GM12891 (cell line): Measurements from ENCODE around the gene PSIP1.

Source experiments
- DNase-seq: peaks from one replicate; pipeline ENCODE4 v3.0.0; 2011; ENCODE audit warnings: low spot score; ENCODE audit not compliant: insufficient read length
- FAIRE-seq: peaks from 2 replicates; lab custom pipeline; 2011; peaks lifted over from hg19 to GRCh38; lab: Jason Lieb, UNC
- PAX5 ChIP-seq: IDR thresholded peaks from 2 replicates; pipeline ENCODE4 v1.6.1; 2011; ENCODE audit warnings: low read length, moderate library complexity, mild to moderate bottlenecking; ENCODE audit not compliant: insufficient read depth, severe bottlenecking
- POLR2A ChIP-seq: IDR thresholded peaks from 2 replicates; pipeline ENCODE4 v1.6.1; 2011; ENCODE audit warnings: low read depth, low read length, control low read depth
- POLR2AphosphoS5 ChIP-seq: IDR thresholded peaks from 2 replicates; pipeline ENCODE4 v1.6.1; 2011; ENCODE audit warnings: low read depth, low read length, control low read depth
- POU2F2 ChIP-seq: IDR thresholded peaks from 2 replicates; pipeline ENCODE4 v1.6.1; 2011; ENCODE audit warnings: low read depth, mild to moderate bottlenecking, control low read depth, low read length, moderate library complexity
- SPI1 ChIP-seq: IDR thresholded peaks from 2 replicates; pipeline ENCODE4 v1.6.1; 2011; ENCODE audit warnings: low read depth, low read length, control low read depth
- TAF1 ChIP-seq: IDR thresholded peaks from 2 replicates; pipeline ENCODE4 v1.6.1; 2011; ENCODE audit warnings: low read depth, low read length, control low read depth

PSIP1 gene

DNA sequence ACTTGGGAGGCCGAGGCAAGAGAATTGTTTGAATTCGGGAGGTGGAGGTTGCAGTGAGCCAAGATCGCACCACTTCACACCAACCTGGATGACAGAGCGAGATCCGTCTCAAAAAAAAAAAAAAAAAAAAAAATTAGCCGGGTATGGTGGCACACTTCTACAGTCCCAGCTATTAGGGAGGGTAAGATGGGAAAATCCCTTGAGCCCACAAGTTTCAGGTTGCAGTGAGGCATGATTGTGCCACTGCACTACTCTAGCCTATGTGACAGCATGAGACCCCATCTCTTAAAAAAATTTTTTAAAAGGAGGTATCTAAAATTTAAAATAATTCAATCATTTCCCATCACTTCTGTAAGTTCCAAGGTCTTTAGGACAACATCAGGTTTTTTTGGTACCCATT lies 26.0 kb downstream of the PSIP1 start:
- TF ChIP-seq PAX5 (no peak), POLR2A (no peak), POU2F2 (no peak), TAF1 (no peak), SPI1 (no peak), POLR2AphosphoS5 (no peak)
- DNase-seq (no peak), FAIRE-seq (no peak)

DNA sequence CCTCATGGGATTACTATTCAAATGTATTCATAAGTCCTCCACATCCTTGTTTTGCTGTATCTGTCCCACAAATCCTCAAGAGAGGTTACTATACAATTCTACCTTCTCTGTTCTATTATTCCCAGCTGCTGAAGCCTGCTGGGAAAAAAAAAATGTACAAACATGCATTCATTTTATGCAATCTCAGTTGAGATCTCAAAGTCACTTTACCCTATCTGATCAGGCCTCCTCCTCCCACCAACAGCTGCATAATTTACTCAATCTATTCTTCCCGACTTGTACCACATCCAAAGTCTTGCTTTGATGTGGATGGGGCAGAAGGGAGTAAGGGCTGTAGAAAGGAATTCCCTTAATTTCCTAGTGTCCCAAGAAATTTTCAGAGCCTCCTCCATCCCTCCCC lies 28.6 kb downstream of the PSIP1 start:
- no peak for TF ChIP-seq POLR2AphosphoS5
- TF ChIP-seq PAX5 = no peak
- no peak for TF ChIP-seq POU2F2
- no peak for TF ChIP-seq SPI1
- no peak for TF ChIP-seq TAF1
- no peak for TF ChIP-seq POLR2A
- FAIRE-seq = peak; percentile 16
- no peak for DNase-seq

DNA sequence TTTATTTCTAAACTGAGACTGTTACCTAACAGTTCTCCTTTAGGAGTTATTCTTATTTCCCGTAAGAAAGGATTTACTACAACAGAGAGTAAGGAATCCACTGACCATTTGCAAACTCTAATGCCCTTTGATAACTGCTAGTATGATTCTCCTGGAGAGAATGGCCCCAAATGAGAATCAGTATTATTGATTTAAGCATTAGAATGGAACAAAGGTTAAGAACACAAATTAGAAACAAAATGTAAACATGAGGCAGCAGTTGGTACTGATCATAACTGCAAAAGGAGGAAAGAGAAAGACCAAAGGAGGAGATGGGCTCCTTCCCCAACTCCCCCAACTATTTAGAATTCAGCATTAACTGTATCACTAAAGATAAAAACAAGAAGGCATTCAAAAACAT lies 30.7 kb downstream of the PSIP1 start:
- FAIRE-seq (no peak), DNase-seq (no peak)
- TF ChIP-seq SPI1 (no peak), POLR2A (no peak), POLR2AphosphoS5 (no peak), POU2F2 (no peak), TAF1 (no peak), PAX5 (no peak)

DNA sequence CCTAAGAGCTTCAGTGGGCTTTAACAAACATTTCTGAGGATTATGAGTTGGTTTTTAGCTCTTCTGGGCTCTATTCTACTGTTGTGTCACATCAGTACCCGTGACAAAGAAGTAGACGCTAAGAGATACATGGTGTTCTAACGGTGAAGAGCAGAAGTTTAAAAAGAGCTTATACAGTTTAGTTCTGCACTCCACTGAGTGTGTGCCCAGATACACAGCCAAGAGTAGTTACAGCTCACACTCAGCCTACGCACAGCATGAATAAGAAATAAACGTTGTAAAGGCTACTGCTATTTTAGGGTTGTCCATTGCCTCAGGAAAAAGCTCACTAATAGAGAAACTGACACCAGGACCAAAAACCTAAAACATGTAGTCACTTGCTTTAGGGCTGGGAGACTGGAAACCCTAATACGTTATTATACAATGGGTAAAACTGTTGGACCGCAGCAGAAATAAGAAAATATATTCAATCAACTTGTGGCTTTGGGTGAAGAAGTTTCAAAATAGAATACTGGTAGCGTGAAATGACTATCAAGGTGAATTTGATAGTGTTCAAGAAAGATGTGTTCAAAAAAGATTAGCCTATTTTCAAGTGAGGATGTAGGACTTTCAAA lies 34.7 kb downstream of the PSIP1 start:
- no peak for TF ChIP-seq PAX5
- no peak for TF ChIP-seq POLR2A
- TF ChIP-seq SPI1 = no peak
- TF ChIP-seq TAF1 = no peak
- TF ChIP-seq POLR2AphosphoS5 = no peak
- no peak; the same call in 1 of the 2 replicates for TF ChIP-seq POU2F2
- FAIRE-seq (peak; percentile 84), DNase-seq (no peak)

DNA sequence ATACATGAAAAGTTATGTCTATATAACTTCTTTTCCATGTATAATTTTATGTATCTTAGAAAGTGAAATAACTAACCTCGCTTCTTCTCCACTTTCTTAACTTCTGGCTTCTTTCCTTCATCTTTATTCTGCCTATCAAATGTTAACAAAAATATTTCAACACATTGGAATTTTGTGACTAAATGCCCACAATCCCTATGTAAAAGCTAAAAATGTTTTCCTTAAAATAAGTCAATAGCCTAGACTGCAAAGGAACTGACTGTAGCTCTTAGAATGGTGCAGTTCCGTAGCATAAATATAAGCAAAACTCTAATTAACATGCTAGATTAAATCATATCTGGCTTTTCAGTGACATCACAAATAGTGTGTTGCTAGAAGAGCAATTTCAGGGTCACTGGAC lies 40.9 kb downstream of the PSIP1 start:
- FAIRE-seq = no peak
- DNase-seq = no peak
- TF ChIP-seq PAX5 (no peak), TAF1 (no peak), POLR2AphosphoS5 (no peak), SPI1 (no peak), POU2F2 (no peak), POLR2A (no peak)

DNA sequence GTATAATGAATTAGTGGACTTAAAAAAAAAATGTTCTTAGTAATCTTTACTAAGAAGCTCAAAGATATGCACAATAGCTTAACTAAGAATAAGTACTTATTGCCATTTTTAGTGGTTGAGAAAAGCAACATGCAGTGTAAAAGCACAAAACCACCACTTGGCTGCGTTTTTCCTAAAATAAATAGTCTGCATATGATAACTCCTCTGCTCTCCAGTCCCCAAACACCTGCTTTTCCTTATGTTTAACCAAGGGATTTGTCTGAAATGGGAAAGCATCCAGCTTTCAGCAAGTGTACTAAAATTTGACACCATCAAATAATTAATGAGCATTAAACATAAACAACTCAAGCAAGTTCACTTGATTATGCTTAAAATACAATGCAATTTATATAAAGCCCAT lies 41.4 kb downstream of the PSIP1 start:
- FAIRE-seq = no peak
- TF ChIP-seq POLR2AphosphoS5 (peak; percentile 48; the same call in 1 of the 2 replicates), SPI1 (no peak), POLR2A (no peak), PAX5 (no peak), TAF1 (no peak), POU2F2 (no peak)
- DNase-seq = no peak

DNA sequence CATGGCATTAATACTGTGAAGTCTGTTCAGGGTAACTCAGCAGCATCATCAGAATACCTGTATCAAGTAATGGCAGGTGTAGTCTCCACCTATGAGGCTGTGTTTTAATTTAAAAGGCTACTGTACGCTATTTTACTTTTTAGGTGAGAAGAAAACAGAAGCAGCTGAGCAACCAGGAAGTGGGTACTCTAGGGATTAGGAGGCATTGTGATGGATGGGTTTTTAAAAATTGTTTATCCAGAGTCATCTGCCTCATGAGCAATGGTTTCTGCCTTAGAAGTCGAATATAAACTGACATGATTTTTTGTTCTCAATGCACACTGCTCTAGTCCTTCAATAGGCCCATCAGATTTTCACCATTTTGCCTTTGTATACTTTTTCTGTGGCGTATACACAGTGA lies 42.6 kb downstream of the PSIP1 start:
- 0 out of 2 replicates have a peak, but pooled peaks have one; percentile 30 for TF ChIP-seq POLR2AphosphoS5
- no peak for TF ChIP-seq SPI1
- no peak for TF ChIP-seq PAX5
- peak; percentile 42; the same call in 1 of the 2 replicates for TF ChIP-seq POLR2A
- no peak for FAIRE-seq
- DNase-seq = no peak

DNA sequence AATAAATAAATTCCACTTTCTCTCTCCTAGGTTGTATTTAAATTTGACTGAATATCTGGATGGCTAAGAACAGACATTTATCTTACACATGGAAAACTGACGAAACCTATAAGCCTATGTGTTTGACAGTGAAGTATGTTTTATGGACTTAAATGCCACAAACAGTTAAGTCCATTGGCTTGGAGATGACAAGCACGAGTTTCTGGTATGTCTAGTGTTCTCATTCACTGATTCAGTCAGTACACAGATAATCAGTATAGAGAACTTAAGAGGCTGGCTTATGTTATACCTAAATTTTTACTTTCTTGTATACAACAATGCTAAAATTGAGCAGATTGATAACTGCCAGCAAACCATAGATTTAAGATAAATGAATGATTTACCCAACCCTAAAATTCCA lies 49.2 kb downstream of the PSIP1 start:
- DNase-seq (no peak), FAIRE-seq (no peak)
- peak; percentile 54; the same call in 1 of the 2 replicates for TF ChIP-seq POLR2AphosphoS5
- TF ChIP-seq POU2F2 = no peak
- TF ChIP-seq TAF1 = no peak

DNA sequence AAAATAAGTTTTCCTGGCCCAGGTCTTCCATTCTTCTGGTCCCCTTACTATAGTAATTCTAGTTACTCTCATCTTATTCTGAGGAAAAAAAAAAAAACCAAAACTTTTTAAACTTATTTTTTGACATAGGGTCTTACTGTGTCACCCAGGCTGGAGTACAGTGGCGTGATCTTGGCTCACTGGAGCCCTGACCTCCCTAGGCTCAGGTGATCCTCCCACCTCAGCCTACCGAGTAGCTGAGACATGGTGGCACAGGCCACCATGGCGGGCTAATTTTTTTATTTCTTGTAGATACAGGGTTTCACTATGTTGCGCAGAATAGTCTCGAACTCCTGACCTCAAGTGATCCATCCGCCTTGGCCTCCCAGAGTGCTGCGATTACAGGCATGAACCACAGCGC lies 49.7 kb downstream of the PSIP1 start:
- FAIRE-seq (no peak), DNase-seq (no peak)
- TF ChIP-seq SPI1 = no peak
- no peak for TF ChIP-seq PAX5
- TF ChIP-seq TAF1 = no peak
- peak; percentile 28; the same call in 1 of the 2 replicates for TF ChIP-seq POLR2A
- no peak for TF ChIP-seq POU2F2
- 0 out of 2 replicates have a peak, but pooled peaks have one; percentile 36 for TF ChIP-seq POLR2AphosphoS5
